CD4-positive, alpha-beta T cell (primary cell): ENCODE results near the gene HOOK2. TPM values are rescaled to one million over a fixed set of nuclear protein-coding genes. Genes with fewer than 3 reads are reported as not detected.

ENCODE experiments used
- ATAC-seq: fragments of 200-7000 bp; cut with Tn5 transposase; one replicate; pipeline ENCODE4 v1.10.0; 2022; ENCODE audit warnings: mild to moderate bottlenecking; ENCODE audit not compliant: poor library complexity
- CTCF ChIA-PET: fragments of 350-600 bp; sonication (Branson Sonifier 250); formaldehyde crosslinking; loops from one replicate; lab custom pipeline; 2021; ENCODE audit warnings: antibody characterized with exemption, inconsistent platforms; lab: Charles Lee
- POLR2A ChIA-PET: fragments of 350-600 bp; sonication (Branson Sonifier 250); formaldehyde crosslinking; loops from one replicate; lab custom pipeline; 2021; ENCODE audit warnings: antibody characterized with exemption, inconsistent platforms; lab: Charles Lee
- DNase-seq, 14 experiments: peaks; one replicate each; pipeline ENCODE4 v3.0.0-alpha.2; 2013 to 2020; ENCODE audit warnings: mixed read lengths in 2 of 14
- H3K27ac ChIP-seq, 2 donors: one replicate each; pipeline versions ENCODE4 v1.5.1 to v1.7.0; 2013; ENCODE audit warnings: low read length in 2 of 2, low read depth in 1 of 2, mild to moderate bottlenecking in 1 of 2
- H3K27me3 ChIP-seq, 2 experiments: 1 replicate in 1 of 2; 2 replicates in 1 of 2; pipeline versions ENCODE4 v1.6.1 to v1.7.0; 2013; ENCODE audit warnings: low read length in 2 of 2, control low read depth in 1 of 2, mild to moderate bottlenecking in 1 of 2, moderate library complexity in 1 of 2; ENCODE audit not compliant: insufficient read depth in 2 of 2, control insufficient read depth in 1 of 2
- H3K36me3 ChIP-seq: one replicate; pipeline ENCODE4 v1.6.1; 2013; ENCODE audit warnings: low read length, control low read depth; ENCODE audit not compliant: insufficient read depth
- H3K4me1 ChIP-seq: one replicate; pipeline ENCODE4 v1.6.1; 2013; ENCODE audit warnings: low read length, control low read depth; ENCODE audit not compliant: insufficient read depth
- H3K4me3 ChIP-seq: one replicate; pipeline ENCODE4 v1.5.1; 2013; ENCODE audit warnings: mild to moderate bottlenecking, low read length, moderate library complexity
- H3K9me3 ChIP-seq, 2 experiments: 1 replicate in 1 of 2; 2 replicates in 1 of 2; pipeline versions ENCODE4 v1.6.1 to v1.7.0; 2013; ENCODE audit warnings: low read length in 2 of 2, mild to moderate bottlenecking in 2 of 2, control low read depth in 1 of 2, moderate library complexity in 1 of 2; ENCODE audit not compliant: control insufficient read depth in 1 of 2, insufficient read depth in 1 of 2
- H3K27ac Mint-ChIP-seq: one replicate; pipeline ENCODE4 v1.8.0; 2020; ENCODE audit warnings: mixed read lengths
- H3K27me3 Mint-ChIP-seq: one replicate; pipeline ENCODE4 v1.8.0; 2021; ENCODE audit warnings: mixed read lengths
- H3K36me3 Mint-ChIP-seq: one replicate; pipeline ENCODE4 v1.8.0; 2021; ENCODE audit warnings: low read depth, mixed read lengths
- H3K4me1 Mint-ChIP-seq: one replicate; pipeline ENCODE4 v1.8.0; 2021; ENCODE audit warnings: low read depth, mixed read lengths
- H3K4me3 Mint-ChIP-seq: one replicate; pipeline ENCODE4 v1.8.0; 2020; ENCODE audit warnings: mild to moderate bottlenecking, mixed read lengths
- H3K9me3 Mint-ChIP-seq: one replicate; pipeline ENCODE4 v1.8.0; 2020; ENCODE audit warnings: mixed read lengths
- CTCF ChIP-seq: fragments of 200-600 bp; IDR thresholded peaks from one replicate; pipeline ENCODE4 v1.8.0; 2022; ENCODE audit warnings: antibody characterized with exemption, mild to moderate bottlenecking
- intact Hi-C, 2 experiments: fragments of 100-400 bp; cut with DNase I in 1 of 2; cut with micrococcal nuclease in 1 of 2; formaldehyde crosslinking; loops; one replicate each; pipeline versions ENCODE4 v1.15.1 to v1.9.0; 2023 to 2025; cut with DNase I, micrococcal nuclease
- total RNA-seq, 174 experiments: library from RNA in 2 of 174; stranded (reverse) in 2 of 174; gene quantifications; one replicate each; pipeline ENCODE4 v1.2.3 and lab custom pipeline; 2021 to 2026

The HOOK2 gene
- total RNA-seq, 2 experiments from 2014 or later: 14.8 to 17.0 TPM

- ChIA-PET CTCF (interaction anchor here (1.0 kb wide), 1 partner anchor 38 kb away, joined by 3 read pairs; no protein-coding TSS in a partner anchor), POLR2A (interaction anchor here (0.5 kb wide), 1 partner anchor 12 kb away, joined by 3 read pairs; no protein-coding TSS in a partner anchor)
- no peak overlapping the region for H3K4me3 ChIP-seq
- no peaks in the 10 kb centered on the region for H3K36me3 ChIP-seq
- no peaks in the 10 kb centered on the region for H3K36me3 Mint-ChIP-seq
- peaks cover 4% of the 10 kb centered on the region for H3K4me1 Mint-ChIP-seq
- H3K27ac Mint-ChIP-seq: no peak overlapping the region
- peaks cover 20% of the 10 kb centered on the region for H3K4me1 ChIP-seq
- no peaks in the 10 kb centered on the region for H3K9me3 Mint-ChIP-seq
- no peak overlapping the region for H3K27ac ChIP-seq
- no peaks in the 10 kb centered on the region for H3K9me3 ChIP-seq
- DNase-seq (no peak), ATAC-seq (no peak)
- TF ChIP-seq CTCF: no peak
- intact Hi-C loops: no loop called here
- peaks cover 17 to 18% of the 10 kb centered on the region in 2 experiments for H3K27me3 ChIP-seq
- H3K4me3 Mint-ChIP-seq: no peak overlapping the region
- peaks cover 40% of the 10 kb centered on the region for H3K27me3 Mint-ChIP-seq
These were observed 20.7 kb downstream of the HOOK2 start for GRCh38 chr19:12754465-12755196.

GRCh38 chr19:12752056-12752781 is 23.1 kb downstream of the HOOK2 start:
- intact Hi-C loops: no loop called here
- CTCF ChIA-PET: no interaction called here
- no peak overlapping the region for H3K4me3 ChIP-seq
- DNase-seq: no peak
- no peak overlapping the region for H3K4me3 Mint-ChIP-seq
- H3K27ac Mint-ChIP-seq: no peak overlapping the region
- peaks cover 11 to 13% of the 10 kb centered on the region in 2 experiments for H3K27me3 ChIP-seq
- POLR2A ChIA-PET: interaction anchor here (0.6 kb wide), 1 partner anchor 15 kb away, joined by 3 read pairs; no protein-coding TSS in a partner anchor
- peaks cover 12% of the 10 kb centered on the region for H3K4me1 ChIP-seq
- H3K27me3 Mint-ChIP-seq: peaks cover 36% of the 10 kb centered on the region
- peaks cover 12% of the 10 kb centered on the region for H3K36me3 Mint-ChIP-seq
- peaks cover 4% of the 10 kb centered on the region for H3K9me3 Mint-ChIP-seq
- peaks cover 10% of the 10 kb centered on the region for H3K36me3 ChIP-seq
- H3K4me1 Mint-ChIP-seq: peaks cover 6% of the 10 kb centered on the region
- H3K27ac ChIP-seq: no peak overlapping the region
- no peak for ATAC-seq
- peaks cover 7 to 15% of the 10 kb centered on the region in 2 experiments for H3K9me3 ChIP-seq
- no peak for TF ChIP-seq CTCF

GRCh38 chr19:12751635-12752034 is 23.7 kb downstream of the HOOK2 start, which contains the start of gene BEST2:
Gene BEST2, plus strand, starts transcription at chr19:12751791. Its CDS starts 802 bp downstream, at chr19:12752593.
- H3K27ac ChIP-seq: no peak within 1 kb of the TSS
- DNase-seq: no peak
- H3K4me3 ChIP-seq: no peak within 1 kb of the TSS
- intact Hi-C loops: no loop called here
- Mint-ChIP-seq H3K4me1 (peaks cover 6% of the 10 kb centered on the region), H3K27me3 (peaks cover 36% of the 10 kb centered on the region), H3K9me3 (peaks cover 4% of the 10 kb centered on the region), H3K36me3 (peaks cover 18% of the 10 kb centered on the region), H3K4me3 (no peak within 1 kb of the TSS), H3K27ac (no peak within 1 kb of the TSS)
- POLR2A ChIA-PET: no interaction called here
- no peak for ATAC-seq
- CTCF ChIA-PET: no interaction called here
- no peak for TF ChIP-seq CTCF
- peaks cover 11 to 13% of the 10 kb centered on the region in 2 experiments for H3K27me3 ChIP-seq
- H3K4me1 ChIP-seq: peaks cover 11% of the 10 kb centered on the region
- H3K9me3 ChIP-seq: peaks cover 7 to 19% of the 10 kb centered on the region in 2 experiments
- H3K36me3 ChIP-seq: peaks cover 15% of the 10 kb centered on the region
